Fibroblast of mammary gland (primary cell): Measurements from ENCODE around the gene SLC29A4.
"Not testable (repeated sequence)": the region's sequence is repeated elsewhere in the genome, so short reads cannot be mapped to it uniquely, and the experiment has no call there.

ENCODE experiments used
- DNase-seq: peaks from one replicate; pipeline ENCODE4 v3.0.0-alpha.2; 2010; ENCODE audit warnings: low read depth
- H3K4me3 ChIP-seq: 2 replicates; pipeline ENCODE4 v1.5.1; 2011; ENCODE audit warnings: low read depth, mild to moderate bottlenecking, low read length, moderate library complexity; ENCODE audit not compliant: control insufficient read depth
- TF ChIP-seq, protein P1 (sequence below): conservative IDR thresholded peaks from 2 replicates; pipeline ENCODE4 v1.5.1; 2011; ENCODE audit warnings: low read depth, low read length, inconsistent platforms; ENCODE audit not compliant: control insufficient read depth, insufficient read depth

The SLC29A4 gene

DNA sequence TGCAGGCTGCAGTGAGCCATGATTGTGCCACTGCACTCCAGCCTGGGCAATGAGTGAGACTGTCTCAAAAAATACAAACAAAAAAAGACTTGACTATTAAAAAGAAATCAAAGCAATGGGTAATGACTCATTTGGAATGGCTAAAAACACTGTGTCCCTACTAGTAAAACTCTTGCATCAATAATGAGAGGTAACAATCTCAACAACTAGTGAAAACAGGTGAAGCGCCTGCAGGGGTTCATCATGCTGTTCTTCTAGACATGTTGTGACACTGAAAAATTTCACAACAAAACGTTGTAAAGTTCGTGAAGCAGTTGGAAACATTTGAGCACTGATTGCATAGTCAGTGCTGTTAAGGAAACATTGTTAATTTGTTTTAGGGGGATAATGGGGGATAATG, 26.9 kb upstream of the SLC29A4 start:
- no peak for DNase-seq
- no peak overlapping the region for H3K4me3 ChIP-seq
- TF ChIP-seq, protein P1, sequence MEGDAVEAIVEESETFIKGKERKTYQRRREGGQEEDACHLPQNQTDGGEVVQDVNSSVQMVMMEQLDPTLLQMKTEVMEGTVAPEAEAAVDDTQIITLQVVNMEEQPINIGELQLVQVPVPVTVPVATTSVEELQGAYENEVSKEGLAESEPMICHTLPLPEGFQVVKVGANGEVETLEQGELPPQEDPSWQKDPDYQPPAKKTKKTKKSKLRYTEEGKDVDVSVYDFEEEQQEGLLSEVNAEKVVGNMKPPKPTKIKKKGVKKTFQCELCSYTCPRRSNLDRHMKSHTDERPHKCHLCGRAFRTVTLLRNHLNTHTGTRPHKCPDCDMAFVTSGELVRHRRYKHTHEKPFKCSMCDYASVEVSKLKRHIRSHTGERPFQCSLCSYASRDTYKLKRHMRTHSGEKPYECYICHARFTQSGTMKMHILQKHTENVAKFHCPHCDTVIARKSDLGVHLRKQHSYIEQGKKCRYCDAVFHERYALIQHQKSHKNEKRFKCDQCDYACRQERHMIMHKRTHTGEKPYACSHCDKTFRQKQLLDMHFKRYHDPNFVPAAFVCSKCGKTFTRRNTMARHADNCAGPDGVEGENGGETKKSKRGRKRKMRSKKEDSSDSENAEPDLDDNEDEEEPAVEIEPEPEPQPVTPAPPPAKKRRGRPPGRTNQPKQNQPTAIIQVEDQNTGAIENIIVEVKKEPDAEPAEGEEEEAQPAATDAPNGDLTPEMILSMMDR: no peak

DNA sequence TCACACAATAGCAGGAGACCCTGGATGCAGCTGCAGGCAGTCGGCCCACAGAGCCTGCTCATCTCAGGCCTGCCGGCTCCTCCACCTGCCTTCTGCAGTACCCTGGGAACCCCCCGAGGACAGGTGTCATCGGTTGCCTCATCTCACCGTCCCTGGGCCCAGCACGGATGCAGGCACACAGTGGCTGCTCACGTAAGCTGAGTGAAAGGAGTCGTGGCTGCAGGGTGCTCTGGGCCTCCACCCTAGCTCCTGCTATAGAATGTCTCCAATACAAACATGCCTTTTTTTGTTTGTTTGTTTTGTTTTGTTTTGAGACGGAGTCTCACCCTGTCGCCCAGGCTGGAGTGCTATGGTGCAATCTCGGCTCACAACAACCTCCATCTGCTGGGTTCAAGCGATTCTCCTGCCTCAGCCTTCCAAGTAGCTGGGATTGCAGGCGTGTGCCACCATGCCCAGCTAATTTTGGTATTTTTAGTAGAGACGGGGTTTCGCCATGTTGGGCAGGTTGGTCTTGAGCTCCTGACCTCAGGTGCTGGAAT, 22.1 kb upstream of the SLC29A4 start:
- not testable (repeated sequence) for H3K4me3 ChIP-seq, DNase-seq

DNA sequence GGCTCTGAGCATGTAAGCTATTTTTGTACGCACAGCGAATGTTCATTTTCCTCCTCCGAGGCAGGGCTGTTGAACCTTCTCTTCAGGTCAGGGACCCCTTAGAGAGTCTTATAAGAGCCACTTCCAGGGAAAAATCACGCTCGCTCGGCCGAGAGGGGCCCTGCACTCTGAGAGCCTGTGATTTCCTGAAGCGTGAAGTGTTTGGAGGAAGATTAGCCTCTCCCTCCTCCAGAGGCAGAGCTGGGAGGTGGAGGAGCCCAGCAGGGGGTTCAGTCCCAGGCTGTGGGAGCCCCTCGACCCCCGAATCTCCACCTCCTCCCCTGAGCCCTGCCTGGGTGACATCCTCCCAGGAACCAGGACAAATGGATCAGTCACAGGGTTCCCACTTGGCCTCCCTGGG, 19.7 kb upstream of the SLC29A4 start:
- not testable (repeated sequence) for H3K4me3 ChIP-seq, DNase-seq

DNA sequence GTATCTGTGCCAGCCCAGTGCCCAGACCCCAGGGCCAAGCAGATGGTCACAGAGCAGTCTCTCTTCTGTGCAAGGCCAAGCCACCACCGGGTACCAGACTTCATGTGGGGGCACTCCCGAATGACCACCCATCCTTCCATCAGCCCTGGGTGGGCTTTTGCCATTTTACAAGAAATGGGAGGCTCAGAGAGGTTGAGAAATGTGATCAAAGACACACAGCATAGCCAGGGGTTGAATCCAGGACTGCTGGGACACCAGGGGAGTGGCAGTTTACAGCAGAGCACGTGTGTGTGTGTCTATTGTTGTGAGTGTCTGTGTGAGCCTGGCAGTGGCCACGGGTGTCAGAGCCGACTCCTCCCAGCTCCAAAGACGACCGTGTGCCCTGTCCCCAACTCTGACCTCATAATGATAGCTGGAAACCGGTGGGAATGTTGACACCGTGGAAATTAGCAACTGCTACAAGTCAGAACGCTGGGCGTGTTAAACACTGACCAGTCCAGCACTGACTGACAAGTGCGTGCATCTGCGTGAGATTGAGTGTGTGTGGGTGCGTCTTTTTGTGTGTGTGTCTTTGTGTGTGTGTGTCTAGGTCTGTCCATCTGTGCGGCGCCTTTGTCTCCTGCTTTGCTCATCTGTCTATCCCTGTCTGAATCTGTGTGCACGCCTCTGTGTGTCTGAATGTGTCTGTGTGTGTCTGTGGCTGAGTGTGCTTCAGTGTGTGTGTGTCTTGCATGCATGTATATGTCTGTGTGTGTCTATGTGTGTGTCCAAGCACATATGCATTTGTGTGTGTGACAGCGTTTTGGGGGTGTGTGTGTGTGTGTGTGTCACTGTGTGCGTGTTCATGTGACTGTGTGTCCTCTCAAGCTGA, 17.2 kb upstream of the SLC29A4 start:
- TF ChIP-seq, protein P1: no peak
- no peak for DNase-seq
- H3K4me3 ChIP-seq: no peak overlapping the region

DNA sequence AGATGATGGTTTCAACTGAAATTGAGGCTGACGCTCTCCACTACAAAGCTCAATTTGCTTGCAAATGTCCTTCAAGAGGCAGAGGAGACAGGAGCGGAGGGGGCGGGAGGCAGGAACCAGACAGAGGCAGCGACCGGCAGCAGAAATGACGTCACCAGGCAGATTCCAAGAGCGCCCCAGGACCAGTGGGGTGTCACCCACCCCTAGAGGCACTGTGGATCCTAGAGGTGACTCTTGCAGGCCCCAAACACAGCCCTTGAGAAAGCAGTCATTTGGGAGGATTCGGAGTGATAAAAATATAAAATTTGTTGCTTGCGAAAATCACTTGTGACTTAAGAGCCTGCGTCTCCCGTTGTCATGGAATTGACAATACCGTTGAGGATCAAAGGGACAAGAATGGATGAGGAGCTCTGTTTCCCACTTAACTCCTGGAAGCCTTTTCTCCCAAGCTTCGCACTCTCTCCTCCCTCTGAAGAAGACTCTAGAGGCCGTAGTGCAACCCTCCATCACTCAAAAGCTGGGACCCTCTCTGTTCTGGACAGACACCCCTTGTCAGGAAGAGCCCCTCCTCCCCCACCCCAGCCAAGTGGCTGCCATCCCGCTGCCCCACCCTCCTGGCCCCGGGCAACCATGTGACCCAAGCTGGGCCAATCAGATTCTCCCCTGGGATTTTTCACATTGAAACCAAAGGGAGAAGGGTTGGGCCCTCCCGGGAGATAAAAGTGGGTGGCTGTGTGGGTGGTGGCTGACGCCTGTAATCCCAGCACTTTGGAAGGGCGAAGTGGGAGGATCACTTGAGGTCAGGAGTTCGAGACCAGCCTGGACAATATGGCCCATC, 16.3 kb upstream of the SLC29A4 start:
- TF ChIP-seq, protein P1: no peak
- DNase-seq: no peak
- no peak overlapping the region for H3K4me3 ChIP-seq

DNA sequence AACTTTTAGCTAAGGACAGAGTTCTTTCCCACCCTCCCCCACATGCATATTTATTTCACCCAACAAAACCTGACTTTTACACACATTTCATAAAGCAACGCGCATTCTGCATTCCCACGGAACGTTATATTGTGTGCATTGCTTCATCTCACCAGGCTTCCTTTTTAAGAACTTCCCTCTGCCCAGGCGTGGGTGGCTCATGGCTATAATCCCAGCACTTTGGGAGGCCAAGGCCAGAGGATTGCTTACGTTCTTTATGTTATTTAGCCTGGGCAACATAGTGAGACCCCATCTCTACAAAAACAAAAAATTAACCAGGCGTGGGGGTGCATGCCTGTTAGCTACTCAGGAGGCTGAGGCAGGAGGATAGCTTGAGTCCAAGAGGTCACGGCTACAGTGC, 14.9 kb upstream of the SLC29A4 start:
- DNase-seq, H3K4me3 ChIP-seq: not testable (repeated sequence)

DNA sequence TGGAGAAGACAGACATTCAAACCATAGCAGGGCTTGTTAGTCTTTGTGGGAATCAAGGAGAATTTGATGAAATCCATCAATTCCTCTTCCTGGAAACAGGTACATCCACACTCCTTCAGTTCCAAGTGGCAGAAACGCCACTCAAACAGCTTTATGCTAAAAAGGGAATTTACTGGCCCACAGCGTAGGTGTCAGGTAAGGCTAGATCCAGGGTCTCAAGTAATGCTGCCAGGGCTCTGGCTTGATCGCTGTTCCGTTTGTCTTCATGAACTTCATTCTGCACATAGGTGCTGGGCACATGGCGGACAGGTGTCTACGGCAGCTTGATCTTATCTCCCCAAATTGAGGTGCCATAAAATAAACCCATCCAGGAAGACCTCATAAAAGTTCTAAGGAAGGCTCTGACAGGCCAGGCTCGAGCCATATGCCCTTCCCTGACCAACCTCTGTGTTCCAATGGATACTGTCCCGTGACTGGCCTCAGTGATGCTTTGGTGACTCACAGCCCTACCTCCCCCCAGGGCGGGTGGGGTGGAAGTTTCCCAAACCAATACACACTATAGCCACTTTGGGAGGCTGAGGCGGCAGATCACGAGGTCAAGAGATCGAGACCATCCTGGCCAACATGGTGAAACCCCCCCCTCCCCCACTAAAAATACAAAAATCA, 12.6 kb upstream of the SLC29A4 start:
- DNase-seq: peak; percentile 32
- not testable (repeated sequence) for H3K4me3 ChIP-seq

DNA sequence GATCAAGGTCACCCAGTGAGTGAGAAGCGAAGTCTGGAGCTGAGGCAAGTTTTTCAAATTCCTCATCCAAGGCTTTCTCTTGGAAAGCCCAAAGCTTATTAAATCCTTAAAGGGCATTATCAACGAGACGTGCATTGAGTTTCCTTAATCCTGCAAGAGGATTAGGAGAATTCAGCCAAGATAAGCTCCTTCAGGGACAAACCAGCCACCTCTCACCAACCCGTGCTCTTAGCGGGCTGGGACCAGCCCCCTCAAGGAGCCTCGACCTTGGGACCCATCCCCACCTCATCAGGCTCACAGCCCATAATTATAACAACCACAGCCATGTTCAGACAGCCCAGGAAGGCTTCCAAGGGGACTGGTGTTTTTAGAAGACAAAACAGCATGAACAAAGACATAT, 12.0 kb upstream of the SLC29A4 start:
- no peak for DNase-seq
- TF ChIP-seq, protein P1: no peak
- H3K4me3 ChIP-seq: no peak overlapping the region

DNA sequence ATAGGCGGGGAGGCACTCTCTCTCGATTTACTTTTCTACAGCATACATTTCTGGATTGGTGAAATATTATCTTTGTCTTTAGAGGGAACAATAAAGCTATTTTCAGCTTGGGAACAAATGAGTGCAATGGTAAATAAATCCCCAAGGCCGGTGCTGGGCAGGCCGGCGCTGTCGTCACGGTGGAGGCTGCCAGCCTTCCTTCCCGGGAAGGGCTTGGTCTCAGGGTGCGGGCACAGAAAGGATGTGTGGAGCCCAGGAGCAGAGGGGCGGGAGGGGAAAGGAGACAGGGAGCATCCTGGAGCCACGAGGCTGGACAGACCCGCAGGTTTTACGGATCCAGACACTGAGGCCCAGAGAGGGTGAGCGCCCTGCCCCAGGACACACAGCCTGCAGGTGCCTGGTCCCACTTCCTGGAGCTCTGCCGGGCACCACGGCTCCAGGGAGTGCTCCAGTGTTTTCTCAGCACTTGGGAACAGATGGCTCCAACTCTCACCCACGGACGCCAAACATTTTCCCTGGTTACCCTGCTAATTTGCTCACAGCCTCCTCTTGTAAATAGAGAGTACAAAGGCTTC, 8.8 kb upstream of the SLC29A4 start:
- not testable (repeated sequence) for H3K4me3 ChIP-seq

More for the DNA sequence above, 8.8 kb upstream of the SLC29A4 start:
- not testable (repeated sequence) for DNase-seq
